EL (cell line): Measurements from ENCODE around the gene WASF1.

Experiments used
- DNase-seq: peaks from one replicate; pipeline ENCODE4 v3.0.0-alpha.2; 2016

WASF1 gene

GRCh38 chr6:110179406-110180227 is at the start of gene WASF1:
Gene WASF1, minus strand, starts transcription at chr6:110179670. Its CDS starts 52,069 bp downstream, at chr6:110127601.
- peak; percentile 99 for DNase-seq

- no peak for DNase-seq
These were observed 46.8 kb upstream of the WASF1 start for GRCh38 chr6:110226261-110226660.

GRCh38 chr6:110221738-110222137 is 42.3 kb upstream of the WASF1 start:
- DNase-seq: no peak

GRCh38 chr6:110217266-110217665 is 37.8 kb upstream of the WASF1 start:
- DNase-seq: peak; percentile 57

- no peak for DNase-seq
These were observed 36.7 kb upstream of the WASF1 start for GRCh38 chr6:110216140-110216539.

GRCh38 chr6:110214338-110214737 is 34.9 kb upstream of the WASF1 start:
- no peak for DNase-seq

- no peak for DNase-seq
These were observed 32.3 kb upstream of the WASF1 start for GRCh38 chr6:110211753-110212152.

GRCh38 chr6:110207652-110208051 is 28.2 kb upstream of the WASF1 start:
- no peak for DNase-seq

GRCh38 chr6:110201151-110201884 is 21.8 kb upstream of the WASF1 start:
- no peak for DNase-seq

- DNase-seq: no peak
These were observed 19.1 kb upstream of the WASF1 start for GRCh38 chr6:110198561-110198960.

- DNase-seq: no peak
These were observed 17.4 kb upstream of the WASF1 start for GRCh38 chr6:110196874-110197273.

- DNase-seq: no peak
These were observed 16.2 kb upstream of the WASF1 start for GRCh38 chr6:110195639-110196038.

GRCh38 chr6:110191477-110191876 is 12.0 kb upstream of the WASF1 start:
- DNase-seq: no peak

- DNase-seq: no peak
These were observed 11.3 kb upstream of the WASF1 start for GRCh38 chr6:110190726-110191125.

- peak; percentile 18 for DNase-seq
These were observed 9.3 kb upstream of the WASF1 start for GRCh38 chr6:110188791-110189190.

- DNase-seq: no peak
These were observed 6.4 kb upstream of the WASF1 start for GRCh38 chr6:110185879-110186278.

- no peak for DNase-seq
These were observed 3.9 kb upstream of the WASF1 start for GRCh38 chr6:110183292-110183885.

- DNase-seq: peak; percentile 18
These were observed 1.9 kb upstream of the WASF1 start for GRCh38 chr6:110181131-110182030.

- DNase-seq: no peak
These were observed 948 bp upstream of the WASF1 start, which contains the start of gene CDC40 for GRCh38 chr6:110180228-110181008. Gene CDC40, plus strand, starts transcription at chr6:110180427. Its CDS starts 18 bp downstream, at chr6:110180445.

GRCh38 chr6:110178626-110179405 is 654 bp downstream of the WASF1 start:
- DNase-seq: peak; percentile 69
